Suppressor macrophage (primary cell): ENCODE measurements around the gene TGM2.
A peak's percentile ranks its signal among the peaks of the same experiment; 100 is the strongest.

Experiments
- DNase-seq, 4 experiments: peaks; one replicate each; pipeline ENCODE4 v3.0.0-alpha.2; 2020 to 2022
- total RNA-seq, 17 experiments: gene quantifications; one replicate each; lab custom pipeline; 2026; ENCODE audit warnings: mixed read lengths in 6 of 17, inconsistent platforms in 3 of 17; lab: John Stamatoyannopoulos, UW

TGM2 gene
- 305 to 912 (median 441) reads per million in 17 experiments for total RNA-seq

GRCh38 chr20:38165089-38165965 lies at the start of gene TGM2:
Gene TGM2 (minus strand): TSS chr20:38165270. CDS start chr20:38165198, 72 bp downstream.
- peak; percentile 89 to 96 (median 92) for DNase-seq

- DNase-seq = no peak
Observed at GRCh38 chr20:38214256-38215193, 49.5 kb upstream of the TGM2 start.

GRCh38 chr20:38213607-38213940 lies 48.5 kb upstream of the TGM2 start:
- DNase-seq = no peak

GRCh38 chr20:38212806-38213606 lies 47.9 kb upstream of the TGM2 start:
- no peak for DNase-seq

- no peak for DNase-seq
Observed at GRCh38 chr20:38211200-38212097, 46.4 kb upstream of the TGM2 start.

GRCh38 chr20:38210741-38211140 lies 45.7 kb upstream of the TGM2 start:
- no peak for DNase-seq

- DNase-seq = no peak
Observed at GRCh38 chr20:38209736-38210405, 44.8 kb upstream of the TGM2 start.

GRCh38 chr20:38209054-38209675 lies 44.1 kb upstream of the TGM2 start:
- no peak for DNase-seq

GRCh38 chr20:38208523-38208922 lies 43.5 kb upstream of the TGM2 start:
- no peak for DNase-seq

- DNase-seq = no peak
Observed at GRCh38 chr20:38208088-38208487, 43.0 kb upstream of the TGM2 start.

GRCh38 chr20:38207621-38208020 lies 42.6 kb upstream of the TGM2 start:
- peak in 2 of 4 experiments; percentile 42 to 46 for DNase-seq

- DNase-seq = peak in 2 of 4 experiments; percentile 37 to 54
Observed at GRCh38 chr20:38205001-38205400, 39.9 kb upstream of the TGM2 start.

GRCh38 chr20:38203981-38204357 lies 38.9 kb upstream of the TGM2 start:
- DNase-seq = no peak

GRCh38 chr20:38203337-38203980 lies 38.4 kb upstream of the TGM2 start:
- DNase-seq = no peak

- DNase-seq = no peak
Observed at GRCh38 chr20:38202982-38203293, 37.9 kb upstream of the TGM2 start.

GRCh38 chr20:38202153-38202981 lies 37.3 kb upstream of the TGM2 start:
- no peak for DNase-seq

GRCh38 chr20:38201356-38201755 lies 36.3 kb upstream of the TGM2 start:
- peak; percentile 92 to 97 (median 96) for DNase-seq

- DNase-seq = no peak
Observed at GRCh38 chr20:38200646-38201045, 35.6 kb upstream of the TGM2 start.
